BLaER1 (cell line): Measurements from ENCODE around the gene SND1.

ENCODE experiments used
- H3K27ac ChIP-seq: shearing (Covaris generic); formaldehyde crosslinking; 2 replicates; pipeline ENCODE4 v1.8.1; 2022
- H3K27me3 ChIP-seq: shearing (Covaris generic); formaldehyde crosslinking; 2 replicates; pipeline ENCODE4 v1.8.1; 2022
- H3K36me3 ChIP-seq: shearing (Covaris generic); formaldehyde crosslinking; 2 replicates; pipeline ENCODE4 v1.8.1; 2022
- H3K4me1 ChIP-seq: shearing (Covaris generic); formaldehyde crosslinking; 2 replicates; pipeline ENCODE4 v1.8.1; 2022
- H3K4me2 ChIP-seq: shearing (Covaris generic); formaldehyde crosslinking; 2 replicates; pipeline ENCODE4 v1.8.1; 2022
- H3K4me3 ChIP-seq: shearing (Covaris generic); formaldehyde crosslinking; 2 replicates; pipeline ENCODE4 v1.8.1; 2022
- H3K9ac ChIP-seq: shearing (Covaris generic); formaldehyde crosslinking; 2 replicates; pipeline ENCODE4 v1.8.1; 2022
- H3K9me3 ChIP-seq: shearing (Covaris generic); formaldehyde crosslinking; 2 replicates; pipeline ENCODE4 v1.8.1; 2022
- H4K20me1 ChIP-seq: shearing (Covaris generic); formaldehyde crosslinking; 2 replicates; pipeline ENCODE4 v1.8.1; 2022
- Cebpa-rat ChIP-seq: shearing (Covaris generic); IDR thresholded peaks from 2 replicates; pipeline ENCODE4 v1.8.1; 2022

Gene SND1

DNA sequence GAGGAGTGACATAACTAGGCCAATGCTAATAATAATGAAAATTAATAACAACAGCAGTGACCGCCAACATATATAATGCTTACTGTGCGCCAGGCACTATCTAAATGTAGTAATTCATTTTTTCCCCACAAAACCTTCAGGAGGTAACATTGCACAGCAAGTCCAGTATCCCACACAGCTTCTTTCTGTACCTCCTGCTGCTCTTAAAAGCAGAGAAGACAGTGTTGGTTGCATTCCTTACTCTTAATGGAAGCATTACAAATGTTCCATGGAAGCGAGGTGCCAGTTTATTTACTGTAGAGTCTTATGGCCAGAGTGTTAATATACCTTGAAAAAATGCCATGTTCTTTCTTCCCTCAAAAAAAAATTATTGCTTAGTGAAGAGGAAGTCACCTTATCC, 211.1 kb downstream of the SND1 start:
- Histone ChIP-seq H3K4me1 (peaks cover 25% of the 10 kb centered on the region), H3K4me3 (no peak overlapping the region), H3K4me2 (no peak overlapping the region), H3K9ac (no peak overlapping the region), H3K27ac (no peak overlapping the region), H3K36me3 (peaks cover 49% of the 10 kb centered on the region), H3K27me3 (no peaks in the 10 kb centered on the region), H3K9me3 (0 out of 2 replicates have a peak, but pooled peaks cover 2% of the 10 kb centered on the region), H4K20me1 (peaks cover 10% of the 10 kb centered on the region; the same call in 1 of the 2 replicates)
- no peak for TF ChIP-seq Cebpa-rat

DNA sequence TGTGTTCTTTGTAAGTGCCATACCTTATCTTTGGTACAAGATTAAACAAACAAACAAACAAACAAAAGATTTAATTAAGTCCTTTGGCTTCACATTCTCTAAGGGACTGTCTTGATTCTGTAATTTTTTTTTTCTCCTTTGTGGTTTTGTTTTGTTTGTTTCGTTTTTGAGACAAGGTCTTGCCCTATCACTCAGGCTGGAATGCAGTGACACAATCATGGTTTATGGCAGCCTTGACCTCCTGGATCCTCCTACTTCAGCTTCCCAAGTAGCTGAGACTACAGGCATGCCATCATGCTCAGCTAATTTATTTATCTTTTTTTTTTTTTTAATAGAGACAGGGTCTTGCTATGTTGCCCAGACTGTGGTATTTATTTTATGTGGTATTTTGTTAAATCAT, 213.5 kb downstream of the SND1 start:
- TF ChIP-seq Cebpa-rat = no peak
- Histone ChIP-seq H3K4me3 (no peak overlapping the region), H3K9ac (no peak overlapping the region), H4K20me1 (no peaks in the 10 kb centered on the region), H3K27me3 (no peaks in the 10 kb centered on the region), H3K4me1 (peaks cover 1% of the 10 kb centered on the region; the same call in 1 of the 2 replicates), H3K36me3 (peaks cover 58% of the 10 kb centered on the region), H3K27ac (no peak overlapping the region), H3K4me2 (no peak overlapping the region), H3K9me3 (0 out of 2 replicates have a peak, but pooled peaks cover 4% of the 10 kb centered on the region)

DNA sequence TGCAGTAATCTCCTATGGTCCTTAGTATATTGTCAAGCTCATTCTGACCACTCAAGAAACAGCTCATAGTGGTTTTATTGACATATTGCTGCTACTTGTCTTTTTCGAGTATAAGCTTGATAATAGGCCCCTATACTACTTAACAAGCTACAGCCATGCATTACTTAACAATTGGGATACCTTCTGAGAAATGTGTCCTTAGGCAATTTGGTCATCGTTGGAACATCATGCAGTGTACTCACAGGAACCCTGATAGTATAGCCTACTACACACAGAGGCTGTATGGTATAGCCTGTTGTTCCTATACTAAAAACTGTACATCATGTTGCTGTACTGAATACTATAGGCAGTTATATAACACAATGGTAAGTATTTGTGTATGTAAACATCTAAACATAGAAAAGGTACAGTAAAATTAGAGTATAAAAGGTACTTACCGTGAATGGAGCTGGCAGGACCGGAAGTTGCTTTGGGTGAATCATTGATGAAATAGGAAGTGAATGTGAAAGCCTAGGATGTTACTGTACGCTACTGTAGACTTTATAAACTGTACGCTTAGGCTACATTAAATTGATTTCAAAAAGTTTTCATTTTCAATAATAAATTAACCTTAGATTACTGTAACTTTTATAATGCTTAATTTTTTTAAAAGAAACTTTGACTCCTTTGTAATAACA, 218.4 kb downstream of the SND1 start:
- Histone ChIP-seq H3K27me3 (no peaks in the 10 kb centered on the region), H3K4me3 (no peak overlapping the region)
- no peak for TF ChIP-seq Cebpa-rat

DNA sequence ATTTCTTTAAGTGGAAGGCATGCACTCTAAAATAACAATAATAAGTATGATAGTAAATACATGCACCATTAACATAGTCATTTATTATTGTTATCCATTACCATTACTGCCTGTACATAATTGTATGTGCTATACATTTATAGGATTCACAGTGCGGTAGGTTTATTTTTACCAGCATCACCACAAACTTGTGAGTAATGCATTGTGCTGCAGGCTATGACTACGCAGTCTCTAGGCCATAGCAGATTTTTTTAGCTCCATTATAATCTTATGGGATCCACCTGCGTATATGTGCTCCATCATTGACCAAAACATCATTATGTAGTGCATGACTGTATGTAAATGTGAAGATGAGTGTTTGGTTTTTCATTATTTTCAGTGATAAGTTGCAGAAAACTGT, 219.2 kb downstream of the SND1 start:
- Histone ChIP-seq H3K9me3 (0 out of 2 replicates have a peak, but pooled peaks cover 4% of the 10 kb centered on the region), H3K4me3 (no peak overlapping the region), H3K4me1 (0 out of 2 replicates have a peak, but pooled peaks cover 6% of the 10 kb centered on the region), H3K27ac (no peak overlapping the region), H3K36me3 (peaks cover 29% of the 10 kb centered on the region), H4K20me1 (no peaks in the 10 kb centered on the region; the same call in 1 of the 2 replicates), H3K9ac (no peak overlapping the region), H3K4me2 (no peak overlapping the region), H3K27me3 (no peaks in the 10 kb centered on the region)
- TF ChIP-seq Cebpa-rat = no peak

More for the DNA sequence above, 218.4 kb downstream of the SND1 start:
- Histone ChIP-seq H4K20me1 (no peaks in the 10 kb centered on the region; the same call in 1 of the 2 replicates), H3K27ac (no peak overlapping the region), H3K36me3 (peaks cover 37% of the 10 kb centered on the region), H3K4me1 (0 out of 2 replicates have a peak, but pooled peaks cover 2% of the 10 kb centered on the region), H3K9ac (no peak overlapping the region), H3K9me3 (0 out of 2 replicates have a peak, but pooled peaks cover 4% of the 10 kb centered on the region), H3K4me2 (no peak overlapping the region)

DNA sequence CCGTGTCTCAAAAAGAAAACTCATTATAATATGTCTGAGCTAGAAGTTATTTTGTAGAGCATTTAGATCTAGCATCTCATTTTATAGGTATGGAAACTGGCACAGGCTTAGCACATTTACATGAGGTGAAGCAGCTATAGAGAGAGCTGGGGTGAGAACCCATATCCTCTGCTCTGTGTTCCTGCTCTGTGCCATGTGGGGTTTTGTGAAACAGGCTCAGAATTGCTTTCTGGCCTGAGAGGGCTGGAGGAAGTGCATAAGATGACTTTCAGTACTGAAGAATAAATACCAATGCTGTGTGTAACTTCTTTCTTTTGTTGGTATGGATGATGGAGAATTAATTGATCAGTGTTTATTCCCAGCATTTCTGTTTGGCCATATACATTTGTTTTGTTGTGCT, 220.1 kb downstream of the SND1 start:
- H3K4me1 ChIP-seq = 0 out of 2 replicates have a peak, but pooled peaks cover 6% of the 10 kb centered on the region
- no peak overlapping the region for H3K4me2 ChIP-seq
- H3K27me3 ChIP-seq = no peaks in the 10 kb centered on the region
- no peak for TF ChIP-seq Cebpa-rat
- 0 out of 2 replicates have a peak, but pooled peaks cover 4% of the 10 kb centered on the region for H3K9me3 ChIP-seq
- H3K27ac ChIP-seq = no peak overlapping the region
- H4K20me1 ChIP-seq = no peaks in the 10 kb centered on the region; the same call in 1 of the 2 replicates
- H3K36me3 ChIP-seq = peaks cover 23% of the 10 kb centered on the region
- H3K4me3 ChIP-seq = no peak overlapping the region
- no peak overlapping the region for H3K9ac ChIP-seq

DNA sequence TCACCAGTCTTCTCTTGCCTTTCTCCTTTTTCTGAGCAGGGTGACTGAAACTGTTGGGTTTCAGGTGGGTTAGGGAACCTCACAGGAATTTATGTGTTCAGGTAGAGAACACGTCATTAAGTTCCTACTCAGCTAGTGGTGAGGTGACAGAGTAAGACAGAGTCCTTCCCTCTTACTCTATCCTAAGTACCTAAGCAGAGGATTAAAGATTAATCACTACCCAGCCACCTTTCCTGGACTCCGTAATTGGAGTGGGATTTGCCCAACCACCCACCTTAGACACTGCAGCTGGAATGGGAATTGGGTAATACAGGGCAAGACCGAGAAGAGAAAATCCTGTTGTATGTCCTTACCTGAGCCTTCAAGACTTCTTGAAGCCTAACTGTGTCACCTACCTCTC, 221.2 kb downstream of the SND1 start:
- no peak overlapping the region for H3K4me2 ChIP-seq
- H4K20me1 ChIP-seq = no peaks in the 10 kb centered on the region; the same call in 1 of the 2 replicates
- no peaks in the 10 kb centered on the region for H3K27me3 ChIP-seq
- H3K4me1 ChIP-seq = 0 out of 2 replicates have a peak, but pooled peaks cover 6% of the 10 kb centered on the region
- no peak overlapping the region for H3K9ac ChIP-seq
- H3K27ac ChIP-seq = no peak overlapping the region
- no peak for TF ChIP-seq Cebpa-rat
- peaks cover 19% of the 10 kb centered on the region for H3K36me3 ChIP-seq
- 0 out of 2 replicates have a peak, but pooled peaks cover 1% of the 10 kb centered on the region for H3K9me3 ChIP-seq
- no peak overlapping the region for H3K4me3 ChIP-seq

DNA sequence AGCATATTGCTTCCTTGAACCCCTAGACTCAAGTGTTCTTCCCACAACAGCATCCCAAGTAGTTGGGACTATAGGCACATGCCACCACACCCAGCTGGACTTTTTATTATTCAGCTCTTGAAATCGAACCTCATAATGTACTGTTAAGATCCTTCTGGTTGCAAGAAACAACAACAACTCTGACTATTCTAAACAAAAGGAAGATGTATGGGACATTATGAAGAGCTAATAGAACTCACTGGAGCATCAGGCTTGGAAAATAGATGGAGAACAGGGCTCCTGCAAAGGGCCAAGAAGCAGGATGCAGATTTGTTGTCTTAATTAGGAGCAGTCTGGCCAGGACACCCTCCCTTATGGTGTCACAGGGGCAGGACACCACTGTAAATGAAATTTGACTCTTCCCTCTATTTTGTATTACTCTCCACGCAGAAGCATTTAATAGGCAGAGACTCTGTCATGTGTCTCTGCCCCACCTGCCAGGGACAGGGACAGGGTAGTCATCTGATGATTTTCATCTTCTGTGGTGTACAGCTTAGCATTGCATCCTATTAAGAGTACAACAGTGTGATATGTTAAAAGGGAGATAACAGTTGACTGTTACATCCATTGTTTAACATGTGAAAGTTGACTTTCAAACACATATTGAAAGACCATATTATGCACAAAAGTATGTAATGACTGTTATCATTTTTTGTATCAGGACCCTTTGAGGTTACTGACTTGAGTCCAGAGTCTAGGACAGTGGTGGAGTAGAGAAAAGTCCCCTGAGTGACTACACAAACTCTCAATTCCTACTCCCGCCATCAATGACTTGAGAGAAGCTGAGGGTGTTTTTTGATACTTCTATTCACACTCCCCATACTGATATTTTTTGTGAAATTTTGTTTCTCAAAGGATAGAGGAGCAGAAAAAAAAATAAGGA, 222.0 kb downstream of the SND1 start:
- Histone ChIP-seq H4K20me1 (no peaks in the 10 kb centered on the region; the same call in 1 of the 2 replicates), H3K4me3 (no peak overlapping the region), H3K4me2 (no peak overlapping the region), H3K27ac (no peak overlapping the region), H3K9me3 (no peaks in the 10 kb centered on the region), H3K4me1 (0 out of 2 replicates have a peak, but pooled peaks cover 6% of the 10 kb centered on the region), H3K9ac (no peak overlapping the region), H3K27me3 (no peaks in the 10 kb centered on the region), H3K36me3 (peaks cover 14% of the 10 kb centered on the region)
- TF ChIP-seq Cebpa-rat = no peak

DNA sequence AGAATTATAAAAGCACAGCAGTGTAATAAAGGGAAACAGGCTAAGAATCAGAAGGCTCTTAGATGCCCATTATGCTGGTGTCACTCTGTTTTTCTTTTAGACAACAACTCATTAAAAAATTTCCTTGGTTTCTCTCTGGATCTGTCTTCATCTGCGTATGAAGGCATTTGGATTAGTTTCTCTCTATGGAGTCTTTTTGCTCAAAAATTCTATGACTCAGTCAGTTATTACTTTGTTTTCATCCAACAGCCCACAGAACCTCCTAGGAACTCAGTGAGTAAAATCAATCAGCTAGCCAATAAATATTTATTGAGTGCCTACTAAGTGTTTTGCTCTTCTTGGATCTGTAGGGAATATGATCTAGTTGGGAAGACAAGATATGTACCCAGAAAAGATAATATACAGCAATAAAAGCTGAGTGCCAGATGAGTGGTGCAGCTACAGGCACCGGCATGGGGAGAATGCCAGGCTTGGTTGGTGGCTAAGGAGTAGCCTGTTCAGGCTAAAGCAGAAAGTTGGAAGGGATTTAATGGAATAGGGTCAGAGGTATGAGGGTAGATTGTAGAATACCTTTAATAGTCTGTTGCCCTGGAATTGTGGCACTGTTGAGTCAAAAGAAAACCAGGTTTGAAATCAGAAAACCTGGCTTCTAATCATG, 223.1 kb downstream of the SND1 start:
- no peaks in the 10 kb centered on the region for H3K27me3 ChIP-seq
- no peak for TF ChIP-seq Cebpa-rat
- no peak overlapping the region for H3K4me3 ChIP-seq
- no peak overlapping the region for H3K9ac ChIP-seq
- H4K20me1 ChIP-seq = no peaks in the 10 kb centered on the region; the same call in 1 of the 2 replicates
- 0 out of 2 replicates have a peak, but pooled peaks cover 6% of the 10 kb centered on the region for H3K4me1 ChIP-seq
- H3K36me3 ChIP-seq = peaks cover 10% of the 10 kb centered on the region
- no peak overlapping the region for H3K27ac ChIP-seq
- no peaks in the 10 kb centered on the region for H3K9me3 ChIP-seq
- H3K4me2 ChIP-seq = no peak overlapping the region

DNA sequence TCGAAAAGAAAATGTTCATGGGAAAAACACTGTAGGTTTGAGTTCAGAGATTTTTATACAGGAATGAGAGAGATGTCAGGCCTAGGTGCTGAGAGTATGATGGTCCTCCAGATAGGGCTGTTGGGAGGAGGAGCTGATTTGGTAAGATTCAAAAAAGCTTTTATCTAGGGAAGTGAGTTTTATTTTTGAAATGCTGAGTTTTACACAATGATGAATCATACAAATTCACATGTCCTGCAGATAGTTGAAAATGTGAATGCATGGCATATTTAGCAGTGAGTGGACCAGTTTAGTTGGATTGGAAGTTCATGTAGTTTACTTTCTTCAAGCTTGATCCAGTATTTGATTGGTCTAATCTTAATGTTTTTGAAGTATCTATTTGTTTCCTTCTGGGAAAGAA, 224.4 kb downstream of the SND1 start:
- no peak for TF ChIP-seq Cebpa-rat
- H3K27me3 ChIP-seq = no peaks in the 10 kb centered on the region
- H3K4me3 ChIP-seq = no peak overlapping the region
- H3K9ac ChIP-seq = no peak overlapping the region
- H3K4me2 ChIP-seq = no peak overlapping the region
- H3K36me3 ChIP-seq = peaks cover 6% of the 10 kb centered on the region; the same call in 1 of the 2 replicates
- no peaks in the 10 kb centered on the region for H3K9me3 ChIP-seq
- H3K27ac ChIP-seq = no peak overlapping the region
- H4K20me1 ChIP-seq = no peaks in the 10 kb centered on the region; the same call in 1 of the 2 replicates
- H3K4me1 ChIP-seq = peaks cover 7% of the 10 kb centered on the region; the same call in 1 of the 2 replicates
